ENCODE measurements around the gene COX8A.

GRCh38 chr11:63999349-64000025, 25.1 kb downstream of the COX8A start:
- TF ChIP-seq CTCF (IDR thresholded peaks at IDR 0.05; ENCODE audit: insufficient read depth, low read length, poor library complexity, severe bottlenecking) (no peak), EZH2phosphoT487 (conservative IDR thresholded peaks at IDR 0.05; ENCODE audit: low read length) (no peak)

Data from SU-DHL-6 (cell line).